Left kidney (tissue), 2 donors: ENCODE measurements around the gene LRMDA. TPM values are rescaled to one million over a fixed set of nuclear protein-coding genes. Genes with fewer than 3 reads are reported as not detected.

Experiments
- DNase-seq: peaks from one replicate; pipeline ENCODE4 v3.0.0-alpha.2; 2013
- polyA plus RNA-seq: library from polyadenylated mRNA; unstranded; fragments of 120-200 nt; gene quantifications from one replicate; pipeline ENCODE4 v1.2.1, GENCODE V29; 2013; ENCODE audit not compliant: insufficient read length

Gene LRMDA
- polyA plus RNA-seq, 1 donor = 18.0 TPM

GRCh38 chr10:75994357-75995040, 563.1 kb downstream of the LRMDA start:
- no peak for DNase-seq

- DNase-seq = no peak
Observed at GRCh38 chr10:75995041-75995430, 563.6 kb downstream of the LRMDA start.

GRCh38 chr10:75995720-75996119, 564.3 kb downstream of the LRMDA start:
- DNase-seq = no peak

GRCh38 chr10:75999001-75999400, 567.6 kb downstream of the LRMDA start:
- no peak for DNase-seq

GRCh38 chr10:75999515-76000209, 568.2 kb downstream of the LRMDA start:
- DNase-seq = no peak

- no peak for DNase-seq
Observed at GRCh38 chr10:76000550-76000949, 569.1 kb downstream of the LRMDA start.

GRCh38 chr10:76001019-76001418, 569.6 kb downstream of the LRMDA start:
- no peak for DNase-seq

- no peak for DNase-seq
Observed at GRCh38 chr10:76001461-76001860, 570.0 kb downstream of the LRMDA start.

GRCh38 chr10:76002262-76002854, 570.9 kb downstream of the LRMDA start:
- no peak for DNase-seq

GRCh38 chr10:76007667-76008181, 576.3 kb downstream of the LRMDA start:
- DNase-seq = no peak

- no peak for DNase-seq
Observed at GRCh38 chr10:76009531-76009930, 578.1 kb downstream of the LRMDA start.

GRCh38 chr10:76010703-76011102, 579.3 kb downstream of the LRMDA start:
- DNase-seq = no peak

- no peak for DNase-seq
Observed at GRCh38 chr10:76012716-76013327, 581.4 kb downstream of the LRMDA start.

GRCh38 chr10:76015245-76015644, 583.8 kb downstream of the LRMDA start:
- DNase-seq = no peak

- peak; percentile 24 for DNase-seq
Observed at GRCh38 chr10:76017026-76017732, 585.8 kb downstream of the LRMDA start.

GRCh38 chr10:76017733-76018433, 586.5 kb downstream of the LRMDA start:
- no peak for DNase-seq

- no peak for DNase-seq
Observed at GRCh38 chr10:76020630-76021029, 589.2 kb downstream of the LRMDA start.

GRCh38 chr10:76021398-76021797, 590.0 kb downstream of the LRMDA start:
- DNase-seq = peak; percentile 67

- DNase-seq = no peak
Observed at GRCh38 chr10:76022366-76022765, 590.9 kb downstream of the LRMDA start.

- DNase-seq = no peak
Observed at GRCh38 chr10:76023007-76023406, 591.6 kb downstream of the LRMDA start.

- DNase-seq = no peak
Observed at GRCh38 chr10:76024460-76025123, 593.2 kb downstream of the LRMDA start.
